Adrenal gland (tissue), 19 donors: ENCODE data around the gene PPP2R5A. TPM values are rescaled to one million over a fixed set of nuclear protein-coding genes. Genes with fewer than 3 reads are reported as not detected.

Experiments used
- DNase-seq, 7 donors: peaks; one replicate each; pipeline ENCODE4 v3.0.0-alpha.2; 2019 to 2020
- H3K27ac ChIP-seq, 5 donors: fragments of 200-600 bp; sonication (generic) in 4 of 5; 1 replicate in 3 of 5; 2 replicates in 2 of 5; pipeline versions ENCODE4 v1.5.1 to v1.8.0; 2016 to 2020; ENCODE audit warnings: mild to moderate bottlenecking in 1 of 5
- H3K27me3 ChIP-seq: fragments of 200-600 bp; 2 replicates; pipeline ENCODE4 v1.8.0; 2021
- H3K36me3 ChIP-seq, 2 donors: fragments of 200-600 bp; replicated peaks in 1 of 2; 1 replicate in 1 of 2; 2 replicates in 1 of 2; pipeline versions ENCODE4 v1.5.1 to v1.8.0; 2018 to 2022
- H3K4me1 ChIP-seq, 2 donors: fragments of 200-600 bp; replicated peaks in 1 of 2; 1 replicate in 1 of 2; 2 replicates in 1 of 2; pipeline versions ENCODE4 v1.5.1 to v1.8.0; 2018 to 2021
- H3K4me3 ChIP-seq, 4 donors: fragments of 200-600 bp; sonication (generic) in 3 of 4; one replicate each; pipeline ENCODE4 v1.5.1; 2016 to 2018
- H3K9me3 ChIP-seq, 3 donors: fragments of 200-600 bp; sonication (generic) in 1 of 3; replicated peaks in 1 of 3; 1 replicate in 2 of 3; 2 replicates in 1 of 3; pipeline versions ENCODE4 v1.5.1 to v1.8.0; 2016 to 2021
- POLR2A ChIP-seq, 2 donors: fragments of 450-650 bp; IDR thresholded peaks; one replicate each; pipeline ENCODE4 v1.6.1; 2017; ENCODE audit warnings: antibody characterized with exemption in 2 of 2, mild to moderate bottlenecking in 2 of 2, moderate library complexity in 1 of 2
- WGBS, 4 donors: extraction: QIAGEN DNeasy Blood & Tissue Kit in 2 of 4; methylation state at CpG; one replicate each; pipeline versions ENCODE4 v1.1.5 to v1.1.7; 2013 to 2017; 5-methylcytosine and 5-hydroxymethylcytosine counted together
- intact Hi-C, 2 donors: fragments of 100-400 bp; cut with DNase I; formaldehyde crosslinking; loops; one replicate each; pipeline versions ENCODE4 v1.14.1 to v1.15.0; 2022 to 2023
- long read RNA-seq, 10 donors: library from polyadenylated mRNA in 3 of 10; unstranded in 2 of 10; stranded (forward) in 1 of 10; transcript quantifications; one replicate each; pipeline ENCODE4 v2.0.0 and lab custom pipeline, GENCODE V29; 2021 to 2026
- polyA plus RNA-seq, 3 donors: library from polyadenylated mRNA; stranded (reverse); fragments of 200-250 nt in 2 of 3; fragments of 350-450 nt in 1 of 3; fragmentation: Illumina TruSeq in 1 of 3; extraction: RNeasy Lipid Tissue Mini Kit (QIAGEN cat#74804) in 1 of 3; gene quantifications; one replicate each; pipeline ENCODE4 v1.2.3, GENCODE V29; 2013 to 2014
- total RNA-seq, 9 donors: library from RNA; depleted of rRNA in 4 of 9; stranded (reverse); fragments of >200 nt in 4 of 9; fragments of 120-200 nt in 1 of 9; fragmentation: NEBNext Ultra II Directional in 1 of 9; extraction: Animal tissue kit (Norgen Biotek cat#: 25700) in 1 of 9; gene quantifications; one replicate each; pipeline versions ENCODE4 v1.1.0 to v1.2.4, GENCODE V29; 2013 to 2023
- TF ChIP-seq, protein P1 (sequence below), 6 experiments: fragments of 450-650 bp in 4 of 6; fragments of 200-600 bp in 2 of 6; sonication (generic) in 1 of 6; IDR thresholded peaks; 1 replicate in 5 of 6; 2 replicates in 1 of 6; pipeline versions ENCODE4 v1.5.1 to v1.8.0; 2016 to 2021; ENCODE audit warnings: antibody characterized with exemption in 6 of 6, mild to moderate bottlenecking in 2 of 6, moderate library complexity in 1 of 6
- donor health status: healthy with polysubstance abuse.
- donor health status: Bipolar disorder and iron deficiency.
- donor health status: DM: yes; HTN: yes; CAD: no.
- donor health status: DM: no; HTN: no; CAD: no.
- donor health status: DM: no; HTN: no; CAD: no.
- donor health status: DM: yes; HTN: yes; CAD: no.

PPP2R5A gene
- 10 to 100 TPM; 11.8 to 27.5 (median 23.7) TPM for total RNA-seq
- 10 to 100 TPM; 13.3 to 19.8 (median 14.5) TPM for polyA plus RNA-seq
- long read RNA-seq, donor 1: 0 reads
- long read RNA-seq, donor 2: 0 reads
- long read RNA-seq, donor 3: 0 reads
- long read RNA-seq, donor 4, partial matches to known transcripts: 0 of 1 reads
- long read RNA-seq, donor 4, other reads (novel, unspliced or antisense): 1 of 1 reads
- long read RNA-seq, donor 5, transcript PPP2R5A-201 (13 exons, 3,128 nt): major isoform, 25 of 34 reads
- long read RNA-seq, donor 5, partial matches to known transcripts: 0 of 34 reads
- long read RNA-seq, donor 5, other reads (novel, unspliced or antisense): 9 of 34 reads
- long read RNA-seq, donor 6, partial matches to known transcripts: 0 of 1 reads
- long read RNA-seq, donor 6, other reads (novel, unspliced or antisense): 1 of 1 reads
- long read RNA-seq, donor 7, partial matches to known transcripts: 0 of 2 reads
- long read RNA-seq, donor 7, other reads (novel, unspliced or antisense): 0 of 2 reads
- long read RNA-seq, donor 8, partial matches to known transcripts: 14 of 17 reads
- long read RNA-seq, donor 8, other reads (novel, unspliced or antisense): 0 of 17 reads
- long read RNA-seq, donor 9, partial matches to known transcripts: 0 of 2 reads
- long read RNA-seq, donor 9, other reads (novel, unspliced or antisense): 0 of 2 reads
- long read RNA-seq, donor 10, partial matches to known transcripts: 0 of 1 reads
- long read RNA-seq, donor 10, other reads (novel, unspliced or antisense): 0 of 1 reads

DNA sequence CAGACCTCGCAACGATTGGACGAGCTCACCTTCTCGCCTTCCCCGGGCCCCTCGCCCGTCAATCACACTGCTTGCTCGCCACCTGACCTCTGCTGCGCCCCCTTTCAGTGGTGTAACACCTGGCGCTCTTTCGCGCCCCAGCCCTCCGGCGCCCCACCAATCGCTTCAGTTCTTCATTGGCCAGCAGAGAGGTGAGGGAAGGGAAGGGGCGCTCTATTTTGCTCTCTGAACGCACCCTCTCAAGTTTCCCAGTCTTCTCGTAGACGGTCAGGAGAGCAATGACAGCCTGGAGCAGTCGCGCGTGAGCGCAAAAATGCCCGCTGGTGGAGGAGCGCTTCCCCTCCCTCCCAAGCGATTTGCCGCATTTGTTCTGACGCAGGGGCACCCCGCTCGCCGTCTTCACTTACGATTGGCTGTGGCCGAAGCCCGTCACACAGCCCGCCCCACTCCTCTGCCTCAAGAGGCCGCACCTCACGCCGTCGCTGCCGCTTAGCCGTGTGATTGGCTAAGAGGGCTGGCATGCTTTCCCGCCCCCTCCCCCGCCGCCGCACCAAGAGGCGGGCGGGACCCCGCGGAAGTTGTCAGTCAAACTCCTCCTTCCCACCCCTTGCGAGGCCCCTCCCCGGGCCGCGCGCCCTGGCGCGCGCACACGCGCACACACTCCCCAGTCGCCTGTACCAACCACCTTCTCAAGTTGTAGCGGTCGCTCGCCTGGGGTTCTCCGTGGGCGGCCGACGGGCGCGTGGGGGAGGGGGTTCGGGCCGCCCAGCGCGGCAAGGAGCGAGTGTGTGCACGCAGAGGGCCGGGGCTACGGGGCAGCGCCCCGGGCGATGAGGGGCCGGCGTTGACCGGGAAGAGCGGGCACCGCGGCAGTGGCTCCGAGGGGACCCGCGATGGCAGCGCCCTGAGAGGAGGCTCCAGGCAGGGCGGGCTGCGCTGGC, at the start of gene PPP2R5A:
Gene PPP2R5A, plus strand, starts transcription at position 667 of the 941 bp plus-strand sequence. CDS start 701 bp downstream, outside the sequence.
- Histone ChIP-seq H3K36me3 (no peaks in the 10 kb centered on the region), H3K9me3 (no peaks in the 10 kb centered on the region), H3K27ac (peak within 1 kb of the TSS; percentile 93 to 99 (median 98)), H3K4me3 (peak within 1 kb of the TSS; percentile 65 to 92 (median 72)), H3K4me1 (peaks cover 8 to 38% of the 10 kb centered on the region in 2 donors), H3K27me3 (no peaks in the 10 kb centered on the region)
- DNase-seq: peak; percentile 98 to 99 (median 99)
- TF ChIP-seq, protein P1, sequence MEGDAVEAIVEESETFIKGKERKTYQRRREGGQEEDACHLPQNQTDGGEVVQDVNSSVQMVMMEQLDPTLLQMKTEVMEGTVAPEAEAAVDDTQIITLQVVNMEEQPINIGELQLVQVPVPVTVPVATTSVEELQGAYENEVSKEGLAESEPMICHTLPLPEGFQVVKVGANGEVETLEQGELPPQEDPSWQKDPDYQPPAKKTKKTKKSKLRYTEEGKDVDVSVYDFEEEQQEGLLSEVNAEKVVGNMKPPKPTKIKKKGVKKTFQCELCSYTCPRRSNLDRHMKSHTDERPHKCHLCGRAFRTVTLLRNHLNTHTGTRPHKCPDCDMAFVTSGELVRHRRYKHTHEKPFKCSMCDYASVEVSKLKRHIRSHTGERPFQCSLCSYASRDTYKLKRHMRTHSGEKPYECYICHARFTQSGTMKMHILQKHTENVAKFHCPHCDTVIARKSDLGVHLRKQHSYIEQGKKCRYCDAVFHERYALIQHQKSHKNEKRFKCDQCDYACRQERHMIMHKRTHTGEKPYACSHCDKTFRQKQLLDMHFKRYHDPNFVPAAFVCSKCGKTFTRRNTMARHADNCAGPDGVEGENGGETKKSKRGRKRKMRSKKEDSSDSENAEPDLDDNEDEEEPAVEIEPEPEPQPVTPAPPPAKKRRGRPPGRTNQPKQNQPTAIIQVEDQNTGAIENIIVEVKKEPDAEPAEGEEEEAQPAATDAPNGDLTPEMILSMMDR (IDR thresholded peaks at IDR 0.05): peak in 3 of 6 experiments; percentile 15 to 39 (median 22)
- TF ChIP-seq POLR2A (IDR thresholded peaks at IDR 0.05): peak; percentile 95 to 97
- 0 to 1% (median 0%) methylated on average over 21 to 92 of the region's 92 CpGs for WGBS, 4 donors
- intact Hi-C loops: no loop called here

DNA sequence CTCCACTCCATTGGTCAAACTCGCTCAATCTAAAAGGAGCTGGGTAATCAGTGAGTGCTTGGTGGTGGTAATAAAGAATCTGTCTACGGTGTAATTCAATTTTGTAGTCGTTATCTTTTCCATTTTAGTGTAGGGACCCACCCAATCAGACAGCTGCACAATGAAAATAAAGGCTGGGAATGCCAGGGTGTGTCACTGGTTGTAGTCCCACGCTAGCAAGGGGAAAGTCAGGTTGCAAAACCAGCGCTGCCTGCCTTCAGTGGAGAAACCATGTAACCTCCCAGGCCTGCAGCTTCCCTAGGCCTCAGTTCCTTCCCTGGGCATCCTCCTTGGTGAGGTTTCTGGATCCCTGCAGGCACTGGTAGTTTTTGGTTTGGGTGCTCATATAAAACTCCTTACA, 49.4 kb upstream of the PPP2R5A start:
- Histone ChIP-seq H3K4me1 (peaks cover 4 to 5% of the 10 kb centered on the region in 2 donors), H3K27me3 (no peaks in the 10 kb centered on the region), H3K27ac (no peak overlapping the region), H3K4me3 (no peak overlapping the region), H3K36me3 (no peaks in the 10 kb centered on the region), H3K9me3 (no peaks in the 10 kb centered on the region)
- DNase-seq: no peak
- no peak for TF ChIP-seq POLR2A (IDR thresholded peaks at IDR 0.05)
- TF ChIP-seq, protein P1 (IDR thresholded peaks at IDR 0.05): no peak
- 85 to 93% (median 88%) methylated on average over 4 to 5 of the region's 5 CpGs for WGBS, 4 donors
- intact Hi-C loops: no loop called here

GRCh38 chr1:212236664-212237220, 48.5 kb upstream of the PPP2R5A start:
- Histone ChIP-seq H3K4me1 (peaks cover 4 to 5% of the 10 kb centered on the region in 2 donors), H3K27ac (no peak overlapping the region), H3K9me3 (no peaks in the 10 kb centered on the region), H3K27me3 (no peaks in the 10 kb centered on the region), H3K4me3 (no peak overlapping the region), H3K36me3 (no peaks in the 10 kb centered on the region)
- WGBS, 4 donors: 86 to 94% (median 88%) methylated on average over 3 of the region's 3 CpGs
- no peak for DNase-seq
- TF ChIP-seq, protein P1 (IDR thresholded peaks at IDR 0.05): no peak
- TF ChIP-seq POLR2A (IDR thresholded peaks at IDR 0.05): no peak
- intact Hi-C loops: no loop called here
